Measurements from ENCODE around the gene TRMT44. TPM values are rescaled to one million over a fixed set of nuclear protein-coding genes. Genes with fewer than 3 reads are reported as not detected.

TRMT44 gene
- total and polyA plus RNA-seq, 2 of the 4 experiments (the other 2 are of a cell fraction), result 7.3 to 8.1 TPM

DNA sequence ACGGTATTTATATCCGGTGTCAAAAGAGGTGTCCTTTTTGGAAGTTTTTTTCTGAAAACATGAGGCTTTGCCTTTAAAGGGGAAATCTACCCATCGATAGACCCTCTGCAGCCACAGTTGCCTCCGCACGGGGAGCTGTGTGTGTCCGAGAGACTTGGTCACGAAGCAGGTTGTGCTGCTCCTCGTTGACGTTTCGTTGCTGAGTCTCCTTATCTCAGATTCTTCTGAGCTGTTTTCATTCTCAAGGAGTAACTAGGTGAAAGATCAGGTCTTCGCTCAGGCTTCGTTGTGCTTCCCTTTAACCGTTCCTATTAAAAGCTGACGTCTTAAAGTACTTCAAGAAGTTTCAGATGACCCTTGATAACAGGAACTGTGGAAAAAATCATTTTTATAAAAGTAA, 23.8 kb downstream of the TRMT44 start:
- dilution Hi-C loops (cut with HindIII; ENCODE audit: low sequenced_read_pairs, unreplicated experiment), result no loop called here
- no peaks in the 10 kb centered on the region for H3K9me3 ChIP-seq (ENCODE audit: control insufficient read depth, insufficient read depth, low read length)
- DNase-seq (no peak), ATAC-seq (ENCODE audit: low read depth) (no peak)
- H3K79me1 ChIP-seq (ENCODE audit: low read depth in 1 of 2, low read length in 2 of 2), result 0 out of 4 replicates have a peak, but pooled peaks cover 0 to 3% of the 10 kb centered on the region in 2 experiments
- in situ Hi-C loops (cut with MboI; ENCODE audit: low sequenced_read_pairs), result loop anchor here (5.0 kb wide), 1 partner anchor 128 kb away; the partner anchor contains the start of gene CPZ
- no peak overlapping the region for H3K23ac ChIP-seq (ENCODE audit: low read depth, low read length)
- H2BK15ac ChIP-seq (ENCODE audit: low read depth, low read length), result no peak overlapping the region
- H3K9ac ChIP-seq (ENCODE audit: low read depth, low read length), result no peak overlapping the region
- ChIA-PET CTCF (interaction anchor here (1.0 kb wide), 1 partner anchor 12 kb away, joined by 4 read pairs; no protein-coding TSS in a partner anchor), POLR2A (ENCODE audit: unreplicated experiment) (no interaction called here)
- peaks cover 35% of the 10 kb centered on the region for H3K36me3 ChIP-seq (ENCODE audit: control insufficient read depth, insufficient read depth, low read length)
- H3K27me3 ChIP-seq (ENCODE audit: control insufficient read depth, insufficient read depth, low read length), result no peaks in the 10 kb centered on the region
- no peak overlapping the region for H2BK5ac ChIP-seq (ENCODE audit: low read depth, low read length, poor library complexity, severe bottlenecking)
- no peak overlapping the region for H2AK5ac ChIP-seq (ENCODE audit: low read depth, low read length)
- no peak overlapping the region for H3K14ac ChIP-seq (replicated peaks; ENCODE audit: low read depth, low read length)
- no peak overlapping the region for H2AK9ac ChIP-seq (replicated peaks; ENCODE audit: low read depth, low read length, poor library complexity)
- no peak overlapping the region for H2BK120ac ChIP-seq (ENCODE audit: low read depth, low read length)
- H2AFZ ChIP-seq (replicated peaks; ENCODE audit: low read length, poor library complexity), result no peak overlapping the region
- H3K18ac ChIP-seq (ENCODE audit: low read depth, low read length), result no peak overlapping the region
- H3K56ac ChIP-seq (ENCODE audit: extremely low read depth, insufficient read depth, low read length), result no peak overlapping the region
- H4K8ac ChIP-seq (ENCODE audit: low read depth in 2 of 2, low read length in 2 of 2), result no peak overlapping the region
- no peak overlapping the region for H2BK20ac ChIP-seq (ENCODE audit: low read depth, low read length)
- intact Hi-C loops (cut with micrococcal nuclease), result no loop called here
- no peak overlapping the region for H3K4ac ChIP-seq (ENCODE audit: low read depth, low read length)
- 84% methylated on average over 7 of the region's 14 CpGs; no CpG with 5 or more reads in 1 of the 2 experiments for WGBS, 2 experiments (ENCODE audit: extremely low coverage in 2 of 2, insufficient read length in 1 of 2)
- H3K4me1 ChIP-seq (ENCODE audit: control insufficient read depth, insufficient read depth, low read length), result no peaks in the 10 kb centered on the region; the same call in 1 of the 2 replicates
- H4K20me1 ChIP-seq (ENCODE audit: insufficient read depth, low read length), result peaks cover 10% of the 10 kb centered on the region
- H3K4me3 ChIP-seq (ENCODE audit: insufficient read depth, low read depth, low read length), result no peak overlapping the region
- no peak overlapping the region for H3K27ac ChIP-seq (ENCODE audit: insufficient read depth, low read length)
- H3K9me1 ChIP-seq (ENCODE audit: insufficient read depth, low read length), result no peaks in the 10 kb centered on the region
- no TSS peak for BruUV-seq (replicated peaks)
- TF ChIP-seq FOS (IDR thresholded peaks at IDR 0.05; ENCODE audit: low read depth, low read length) (no peak), NFE2L2 (IDR thresholded peaks at IDR 0.05; ENCODE audit: low read depth, low read length) (no peak), CEBPB (IDR thresholded peaks at IDR 0.05; ENCODE audit: low read depth, low read length) (no peak)
- TF ChIP-seq, protein P1, sequence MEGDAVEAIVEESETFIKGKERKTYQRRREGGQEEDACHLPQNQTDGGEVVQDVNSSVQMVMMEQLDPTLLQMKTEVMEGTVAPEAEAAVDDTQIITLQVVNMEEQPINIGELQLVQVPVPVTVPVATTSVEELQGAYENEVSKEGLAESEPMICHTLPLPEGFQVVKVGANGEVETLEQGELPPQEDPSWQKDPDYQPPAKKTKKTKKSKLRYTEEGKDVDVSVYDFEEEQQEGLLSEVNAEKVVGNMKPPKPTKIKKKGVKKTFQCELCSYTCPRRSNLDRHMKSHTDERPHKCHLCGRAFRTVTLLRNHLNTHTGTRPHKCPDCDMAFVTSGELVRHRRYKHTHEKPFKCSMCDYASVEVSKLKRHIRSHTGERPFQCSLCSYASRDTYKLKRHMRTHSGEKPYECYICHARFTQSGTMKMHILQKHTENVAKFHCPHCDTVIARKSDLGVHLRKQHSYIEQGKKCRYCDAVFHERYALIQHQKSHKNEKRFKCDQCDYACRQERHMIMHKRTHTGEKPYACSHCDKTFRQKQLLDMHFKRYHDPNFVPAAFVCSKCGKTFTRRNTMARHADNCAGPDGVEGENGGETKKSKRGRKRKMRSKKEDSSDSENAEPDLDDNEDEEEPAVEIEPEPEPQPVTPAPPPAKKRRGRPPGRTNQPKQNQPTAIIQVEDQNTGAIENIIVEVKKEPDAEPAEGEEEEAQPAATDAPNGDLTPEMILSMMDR (conservative IDR thresholded peaks at IDR 0.05; ENCODE audit: low read depth, low read length), result no peak
- H4K5ac ChIP-seq (ENCODE audit: low read depth, low read length), result no peak overlapping the region
- no peak overlapping the region for H3K4me2 ChIP-seq (ENCODE audit: low read depth, low read length)
- no peak overlapping the region for H4K91ac ChIP-seq (ENCODE audit: insufficient read depth, low read depth, low read length)
